Activated CD4-positive, alpha-beta T cell treated with anti-CD3 and anti-CD28 coated beads, Interleukin-2, amount 10 ng/mL, durations not matched to agents 24 days and 14 days (primary cell): ENCODE data around the gene EXOSC9. TPM values are rescaled to one million over a fixed set of nuclear protein-coding genes. Genes with fewer than 3 reads are reported as not detected.

ENCODE experiments used
- DNase-seq: peaks from one replicate; pipeline ENCODE4 v3.0.0; 2022
- H3K27ac Mint-ChIP-seq: one replicate; pipeline ENCODE4 v1.8.0; 2022; ENCODE audit warnings: mild to moderate bottlenecking, mixed read lengths
- H3K27me3 Mint-ChIP-seq: one replicate; pipeline ENCODE4 v1.8.0; 2022; ENCODE audit warnings: mixed read lengths
- H3K36me3 Mint-ChIP-seq: one replicate; pipeline ENCODE4 v1.8.0; 2022; ENCODE audit warnings: low read depth, mild to moderate bottlenecking, mixed read lengths
- H3K4me1 Mint-ChIP-seq: one replicate; pipeline ENCODE4 v1.8.0; 2021; ENCODE audit warnings: mixed read lengths
- H3K4me3 Mint-ChIP-seq: one replicate; pipeline ENCODE4 v1.8.0; 2022; ENCODE audit warnings: mild to moderate bottlenecking, moderate library complexity, mixed read lengths
- H3K9me3 Mint-ChIP-seq: one replicate; pipeline ENCODE4 v1.8.0; 2021; ENCODE audit warnings: mixed read lengths
- intact Hi-C: fragments of 100-400 bp; cut with micrococcal nuclease; formaldehyde crosslinking; loops from one replicate; pipeline ENCODE4 v1.15.1; 2023
- total RNA-seq: library from RNA; stranded (reverse); gene quantifications from 2 replicates; pipeline ENCODE4 v1.2.3, GENCODE V29; 2022

EXOSC9 gene
- total RNA-seq, 1 donor from 2014 or later = 76.9 TPM

- intact Hi-C loops = loop anchor here (10.0 kb wide), 1 partner anchor 641 kb away; no protein-coding TSS in a partner anchor
- H3K27me3 Mint-ChIP-seq = peaks cover 3% of the 10 kb centered on the region
- H3K27ac Mint-ChIP-seq = no peak overlapping the region
- H3K9me3 Mint-ChIP-seq = no peaks in the 10 kb centered on the region
- peaks cover 30% of the 10 kb centered on the region for H3K4me1 Mint-ChIP-seq
- H3K4me3 Mint-ChIP-seq = peak overlapping the region; percentile 1
- peaks cover 2% of the 10 kb centered on the region for H3K36me3 Mint-ChIP-seq
- DNase-seq = no peak
Observed at GRCh38 chr4:121796283-121796682, 4.8 kb upstream of the EXOSC9 start.

GRCh38 chr4:121799208-121799823 lies 1.8 kb upstream of the EXOSC9 start:
- peaks cover 3% of the 10 kb centered on the region for H3K27me3 Mint-ChIP-seq
- H3K4me3 Mint-ChIP-seq = peak overlapping the region; percentile 83
- H3K27ac Mint-ChIP-seq = peak overlapping the region; percentile 62
- no peak for DNase-seq
- H3K9me3 Mint-ChIP-seq = no peaks in the 10 kb centered on the region
- intact Hi-C loops = loop anchor here (10.0 kb wide), 1 partner anchor 645 kb away; no protein-coding TSS in a partner anchor
- H3K4me1 Mint-ChIP-seq = peaks cover 45% of the 10 kb centered on the region
- peaks cover 18% of the 10 kb centered on the region for H3K36me3 Mint-ChIP-seq

- Mint-ChIP-seq H3K9me3 (no peaks in the 10 kb centered on the region), H3K4me1 (peaks cover 50% of the 10 kb centered on the region), H3K27me3 (peaks cover 3% of the 10 kb centered on the region), H3K36me3 (peaks cover 23% of the 10 kb centered on the region), H3K4me3 (peak overlapping the region; percentile 83), H3K27ac (peak overlapping the region; percentile 96)
- DNase-seq = no peak
- intact Hi-C loops = loop anchor here (2.0 to 10.0 kb wide), 3 partner anchors 103 to 645 kb away; partner anchors contain the start of gene ANXA5
Observed at GRCh38 chr4:121799867-121800501, 1.1 kb upstream of the EXOSC9 start.

- intact Hi-C loops = loop anchor here (2.0 to 10.0 kb wide), 2 partner anchors 104 to 546 kb away; partner anchors contain the start of gene ANXA5
- peaks cover 50% of the 10 kb centered on the region for H3K4me1 Mint-ChIP-seq
- peaks cover 3% of the 10 kb centered on the region for H3K27me3 Mint-ChIP-seq
- peak overlapping the region; percentile 96 for H3K27ac Mint-ChIP-seq
- no peak for DNase-seq
- peaks cover 28% of the 10 kb centered on the region for H3K36me3 Mint-ChIP-seq
- no peaks in the 10 kb centered on the region for H3K9me3 Mint-ChIP-seq
- peak overlapping the region; percentile 83 for H3K4me3 Mint-ChIP-seq
Observed at GRCh38 chr4:121800638-121800960, 524 bp upstream of the EXOSC9 start.

GRCh38 chr4:121801715-121802075 lies 572 bp downstream of the EXOSC9 start:
- Mint-ChIP-seq H3K27ac (peak overlapping the region; percentile 96), H3K9me3 (no peaks in the 10 kb centered on the region), H3K4me1 (peaks cover 45% of the 10 kb centered on the region), H3K27me3 (peaks cover 3% of the 10 kb centered on the region), H3K4me3 (peak overlapping the region; percentile 83), H3K36me3 (peaks cover 33% of the 10 kb centered on the region)
- intact Hi-C loops = loop anchor here (1.0 to 10.0 kb wide), 5 partner anchors 17 to 611 kb away; partner anchors contain the start of genes ANXA5 and CCNA2
- no peak for DNase-seq

- Mint-ChIP-seq H3K27ac (no peak overlapping the region), H3K4me3 (no peak overlapping the region), H3K36me3 (peaks cover 59% of the 10 kb centered on the region), H3K4me1 (peaks cover 30% of the 10 kb centered on the region), H3K9me3 (no peaks in the 10 kb centered on the region), H3K27me3 (no peaks in the 10 kb centered on the region)
- no peak for DNase-seq
- intact Hi-C loops = loop anchor here (10.0 kb wide), 1 partner anchor 552 kb away; no protein-coding TSS in a partner anchor
Observed at GRCh38 chr4:121806411-121806810, 5.3 kb downstream of the EXOSC9 start.

GRCh38 chr4:121811122-121811521 lies 10.0 kb downstream of the EXOSC9 start:
- peak overlapping the region; percentile 25 for H3K27ac Mint-ChIP-seq
- no peaks in the 10 kb centered on the region for H3K27me3 Mint-ChIP-seq
- H3K9me3 Mint-ChIP-seq = no peaks in the 10 kb centered on the region
- H3K36me3 Mint-ChIP-seq = peaks cover 59% of the 10 kb centered on the region
- H3K4me1 Mint-ChIP-seq = peaks cover 20% of the 10 kb centered on the region
- no peak overlapping the region for H3K4me3 Mint-ChIP-seq
- no peak for DNase-seq
- intact Hi-C loops = no loop called here

- Mint-ChIP-seq H3K4me1 (peaks cover 39% of the 10 kb centered on the region), H3K4me3 (no peak overlapping the region), H3K36me3 (peaks cover 70% of the 10 kb centered on the region)
Observed at GRCh38 chr4:121814756-121815155, 13.6 kb downstream of the EXOSC9 start.

GRCh38 chr4:121817006-121817405 lies 15.9 kb downstream of the EXOSC9 start:
- Mint-ChIP-seq H3K27me3 (no peaks in the 10 kb centered on the region), H3K9me3 (no peaks in the 10 kb centered on the region), H3K4me1 (peaks cover 40% of the 10 kb centered on the region), H3K36me3 (peaks cover 65% of the 10 kb centered on the region), H3K4me3 (no peak overlapping the region), H3K27ac (no peak overlapping the region)
- intact Hi-C loops = no loop called here
- DNase-seq = no peak

More at GRCh38 chr4:121814756-121815155, 13.6 kb downstream of the EXOSC9 start:
- Mint-ChIP-seq H3K27me3 (no peaks in the 10 kb centered on the region), H3K27ac (no peak overlapping the region), H3K9me3 (no peaks in the 10 kb centered on the region)
- intact Hi-C loops = no loop called here
- DNase-seq = no peak

GRCh38 chr4:121817701-121818100 lies 16.6 kb downstream of the EXOSC9 start:
- Mint-ChIP-seq H3K4me3 (no peak overlapping the region), H3K9me3 (no peaks in the 10 kb centered on the region), H3K27me3 (no peaks in the 10 kb centered on the region), H3K4me1 (peaks cover 45% of the 10 kb centered on the region), H3K36me3 (peaks cover 68% of the 10 kb centered on the region), H3K27ac (peak overlapping the region; percentile 0)
- intact Hi-C loops = loop anchor here (1.0 kb wide), 1 partner anchor 16 kb away; the partner anchor contains the start of gene EXOSC9
- no peak for DNase-seq

GRCh38 chr4:121818215-121818614 lies 17.1 kb downstream of the EXOSC9 start:
- peak overlapping the region; percentile 43 for H3K27ac Mint-ChIP-seq
- H3K9me3 Mint-ChIP-seq = no peaks in the 10 kb centered on the region
- no peaks in the 10 kb centered on the region for H3K27me3 Mint-ChIP-seq
- peaks cover 66% of the 10 kb centered on the region for H3K36me3 Mint-ChIP-seq
- intact Hi-C loops = loop anchor here (1.0 kb wide), 1 partner anchor 17 kb away; the partner anchor contains the start of gene EXOSC9
- no peak for DNase-seq
- H3K4me1 Mint-ChIP-seq = peaks cover 43% of the 10 kb centered on the region
- H3K4me3 Mint-ChIP-seq = no peak overlapping the region

GRCh38 chr4:121819216-121819965 lies 18.3 kb downstream of the EXOSC9 start:
- Mint-ChIP-seq H3K4me3 (peak overlapping the region; percentile 6), H3K27ac (peak overlapping the region; percentile 21), H3K36me3 (peaks cover 63% of the 10 kb centered on the region)

GRCh38 chr4:121822047-121822446 lies 20.9 kb downstream of the EXOSC9 start:
- Mint-ChIP-seq H3K4me3 (peak overlapping the region; percentile 98), H3K36me3 (peaks cover 45% of the 10 kb centered on the region), H3K27me3 (no peaks in the 10 kb centered on the region), H3K27ac (no peak overlapping the region), H3K4me1 (peaks cover 42% of the 10 kb centered on the region), H3K9me3 (no peaks in the 10 kb centered on the region)
- intact Hi-C loops = loop anchor here (2.0 to 5.0 kb wide), 3 partner anchors 125 to 755 kb away; partner anchors contain the start of genes ANXA5 and IL2
- no peak for DNase-seq

More at GRCh38 chr4:121819216-121819965, 18.3 kb downstream of the EXOSC9 start:
- DNase-seq = no peak
- H3K27me3 Mint-ChIP-seq = no peaks in the 10 kb centered on the region
- intact Hi-C loops = no loop called here
- no peaks in the 10 kb centered on the region for H3K9me3 Mint-ChIP-seq
- peaks cover 45% of the 10 kb centered on the region for H3K4me1 Mint-ChIP-seq
